AG20443 (cell line): Measurements from ENCODE around the gene RNF213.
A peak's percentile ranks its signal among the peaks of the same experiment; 100 is the strongest.

Source experiments
- DNase-seq: peaks from one replicate; pipeline ENCODE4 v3.0.0; 2012; ENCODE audit warnings: low spot score, mixed read lengths

Gene RNF213

DNA sequence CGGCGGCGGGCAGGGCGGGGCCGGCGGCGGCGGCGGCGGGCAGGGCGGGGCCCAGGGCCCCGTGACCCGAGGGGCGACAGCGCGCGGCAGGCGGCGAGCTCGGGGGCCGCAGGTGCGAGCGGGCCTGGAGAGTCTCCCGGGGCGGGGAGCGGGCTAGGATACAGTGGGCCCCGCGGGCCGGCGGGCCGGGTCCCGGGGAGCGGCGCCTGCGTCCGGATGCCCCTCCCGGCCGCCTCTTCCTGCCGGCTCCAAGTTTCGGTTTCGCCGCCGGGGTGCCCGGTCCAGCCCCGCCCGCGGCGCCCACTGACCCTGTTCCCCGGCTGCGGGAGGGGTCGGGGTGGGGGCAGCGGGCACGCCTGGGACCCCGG, at the start of gene RNF213:
Gene RNF213 (plus strand): TSS at position 62 of the 368 bp plus-strand sequence. CDS start 2,830 bp downstream, outside the sequence.
- peak; percentile 90 for DNase-seq

DNA sequence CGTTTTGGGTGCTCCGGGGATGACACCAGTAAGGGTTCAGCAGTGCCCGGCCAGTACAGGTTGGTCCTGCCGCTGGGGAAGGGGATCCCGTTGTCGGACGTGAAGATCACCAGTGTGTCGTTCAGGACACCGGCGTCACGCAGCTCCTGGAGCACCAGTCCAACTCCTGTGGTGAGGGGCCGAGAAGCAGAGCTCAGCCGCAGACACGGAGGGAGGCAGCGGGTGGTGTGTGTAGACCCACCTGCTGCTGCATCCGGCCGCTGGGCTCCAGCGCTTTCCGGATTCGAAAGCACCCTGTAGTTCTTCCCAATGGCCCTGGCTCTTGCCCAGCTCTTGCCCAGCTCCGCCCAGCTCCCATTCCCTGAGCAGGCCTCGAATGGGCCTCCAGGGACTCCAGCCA, 48.5 kb upstream of the RNF213 start:
- no peak for DNase-seq

DNA sequence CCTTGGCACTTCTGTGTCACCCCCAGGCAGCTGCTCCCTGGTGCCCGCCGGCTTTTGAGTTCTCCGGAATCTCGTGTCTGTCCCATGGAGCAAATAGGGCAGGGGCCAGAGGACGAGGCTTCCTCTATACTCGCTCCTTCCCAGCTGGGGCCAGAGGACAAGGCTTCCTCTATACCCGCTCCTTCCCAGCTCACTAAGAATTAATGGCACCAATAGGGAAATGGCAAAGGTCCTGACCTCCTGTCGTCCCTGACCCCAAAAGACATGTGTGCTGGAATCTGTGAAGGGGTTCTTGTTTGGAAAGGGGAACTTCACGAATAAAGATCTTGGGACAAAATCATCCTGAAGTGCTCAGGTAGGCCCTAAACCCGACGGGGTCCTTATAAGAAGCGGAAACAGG, 48.1 kb upstream of the RNF213 start:
- DNase-seq = no peak

DNA sequence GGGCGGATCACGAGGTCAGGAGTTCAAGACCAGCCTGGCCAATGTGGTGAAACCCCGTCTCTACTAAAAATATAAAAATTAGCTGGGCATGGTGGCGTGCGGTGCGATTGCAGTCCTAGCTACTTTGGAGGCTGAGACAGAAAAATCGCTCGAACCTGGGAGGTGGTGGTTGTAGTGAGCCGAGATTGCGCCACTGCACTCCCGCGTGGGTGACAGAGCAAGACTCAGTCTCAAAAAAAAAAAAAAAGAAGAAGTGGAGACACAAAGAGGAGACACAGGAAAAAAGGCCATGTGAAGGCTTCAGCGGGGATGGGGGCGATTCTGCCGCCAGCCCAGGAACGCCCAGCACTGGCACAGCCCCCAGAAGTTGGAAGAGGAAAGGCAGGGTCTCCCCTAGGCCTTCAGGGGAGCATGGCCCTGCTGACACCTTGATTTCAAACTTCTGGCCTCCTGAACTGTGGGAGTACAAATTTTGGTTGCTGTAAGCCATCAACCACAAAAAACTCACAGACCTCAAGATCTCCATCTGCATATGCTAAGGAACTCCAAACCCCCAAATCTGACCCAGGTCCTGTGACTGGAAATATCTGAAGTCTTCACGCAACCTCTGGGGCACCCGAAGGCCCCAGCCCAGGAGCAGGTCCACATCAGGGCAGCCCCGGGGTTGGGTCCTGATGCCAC, 47.5 kb upstream of the RNF213 start:
- no peak for DNase-seq

DNA sequence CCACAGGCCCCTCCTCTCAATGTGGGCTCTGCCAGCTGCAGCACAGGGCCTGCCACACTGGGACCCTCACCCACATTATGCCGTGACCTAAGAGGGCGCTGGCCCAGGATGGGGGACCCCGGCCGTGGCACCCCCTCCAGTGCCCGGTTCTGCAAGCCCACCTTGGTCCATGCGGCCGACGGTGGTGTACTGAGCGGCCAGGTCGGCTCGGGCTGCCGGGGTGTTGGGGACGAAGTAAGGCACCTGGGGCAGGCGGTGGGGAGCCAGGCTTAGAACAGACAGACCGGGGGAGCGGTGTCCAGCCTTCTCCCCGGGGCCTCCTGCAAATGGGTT, 47.0 kb upstream of the RNF213 start:
- DNase-seq = no peak

DNA sequence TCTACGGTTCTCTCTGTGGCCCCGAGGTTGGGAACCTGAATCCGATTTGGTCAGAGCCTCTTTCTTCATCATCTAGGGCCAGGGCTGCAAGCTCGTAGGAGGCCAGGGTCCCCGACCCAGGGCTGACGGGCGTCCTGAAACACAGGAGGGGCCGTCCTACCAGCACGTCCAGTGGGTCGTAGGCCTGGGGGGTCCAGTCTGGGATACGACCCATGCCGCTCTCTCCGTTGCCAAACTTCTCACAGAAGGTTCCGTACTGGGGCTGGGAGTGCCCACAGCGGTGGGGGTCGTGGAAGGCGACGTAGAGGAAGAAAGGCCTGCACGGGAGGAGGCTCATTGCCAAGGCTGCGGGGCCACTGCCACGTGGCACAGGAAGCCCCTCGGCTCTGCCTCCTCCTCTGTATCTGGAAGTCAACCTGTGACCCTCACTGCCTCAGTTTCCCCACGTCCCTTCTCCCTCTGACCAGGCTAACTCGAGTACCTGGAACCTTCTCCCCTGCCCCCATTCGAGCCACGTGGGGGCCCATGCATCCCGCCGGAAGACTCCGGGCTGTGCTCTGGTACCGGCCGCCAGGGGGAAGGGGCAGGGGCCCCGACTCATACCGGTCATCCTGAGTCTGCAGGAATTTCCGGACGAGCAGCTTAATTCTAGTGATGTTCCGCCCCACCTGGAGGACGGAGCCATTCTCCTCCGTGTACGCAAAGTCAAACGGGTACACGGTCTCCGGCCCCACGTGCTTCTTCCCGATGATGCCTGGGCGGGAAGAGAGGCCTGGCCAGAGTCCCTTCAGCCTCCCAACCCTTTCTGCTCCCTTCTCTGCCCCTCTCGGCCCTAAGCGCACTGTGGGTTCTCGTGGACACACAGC, 46.4 kb upstream of the RNF213 start:
- no peak for DNase-seq

DNA sequence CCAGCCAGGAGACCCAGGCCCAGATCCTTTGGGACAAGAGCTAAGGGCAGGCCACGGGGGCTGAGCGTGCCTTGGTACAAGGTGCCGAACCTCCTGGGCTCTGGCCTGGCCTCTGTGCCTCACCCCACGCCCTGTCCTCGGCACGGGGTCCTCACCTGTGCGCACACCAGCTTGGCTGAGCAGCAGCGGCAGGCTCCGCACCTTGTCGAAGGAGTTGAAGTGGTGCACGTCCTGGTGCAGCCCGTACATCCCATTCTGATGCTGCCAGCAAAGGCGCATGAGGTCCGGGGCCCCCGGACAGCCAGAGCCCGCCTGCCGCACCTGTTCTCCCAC, 45.8 kb upstream of the RNF213 start:
- DNase-seq = no peak

DNA sequence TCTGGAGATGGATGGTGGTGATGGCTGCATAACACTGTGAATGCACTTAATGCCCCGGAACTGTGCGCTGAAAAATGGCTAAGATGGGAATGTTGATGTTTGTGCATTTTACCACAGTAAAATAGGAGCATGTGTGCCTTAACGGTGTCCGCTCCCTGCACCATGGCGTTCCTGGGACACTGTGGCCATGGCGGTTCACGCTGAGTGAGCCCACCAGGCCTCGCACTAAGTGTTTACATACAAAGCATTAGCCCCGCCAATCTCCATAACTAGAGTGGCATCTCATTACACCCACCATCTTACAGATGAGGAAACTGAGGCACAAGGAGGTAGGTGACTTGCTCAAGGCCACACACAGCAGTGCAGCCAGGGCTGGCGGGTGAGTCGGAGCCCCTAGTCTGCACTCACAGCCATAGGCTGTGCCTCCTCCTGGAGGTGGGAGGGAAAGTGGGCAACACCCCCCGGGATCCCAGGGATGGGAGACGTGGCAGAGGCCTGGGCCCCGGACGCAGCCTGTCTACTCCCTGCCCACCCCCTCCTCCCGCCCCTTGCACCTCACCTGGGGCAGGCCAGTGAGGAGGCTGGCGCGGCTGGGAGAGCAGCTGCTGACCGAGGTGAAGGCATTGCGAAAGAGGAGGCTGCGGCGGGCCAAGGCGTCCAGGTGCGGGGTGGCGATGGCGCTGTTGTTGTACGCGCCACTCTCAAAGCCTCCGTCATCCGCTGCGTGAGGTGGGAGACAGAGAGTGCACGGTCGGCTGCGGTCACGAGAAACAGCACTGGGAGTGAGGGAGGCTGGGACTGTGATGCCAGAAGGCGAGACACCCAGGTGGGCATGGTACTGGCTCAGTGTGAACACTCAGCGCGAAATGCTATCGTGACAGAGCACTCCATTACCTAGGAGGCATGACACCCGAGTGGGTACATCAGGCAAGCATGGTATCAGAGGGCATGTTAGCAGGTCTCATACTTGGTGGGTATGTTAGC, 43.9 kb upstream of the RNF213 start:
- DNase-seq = no peak

DNA sequence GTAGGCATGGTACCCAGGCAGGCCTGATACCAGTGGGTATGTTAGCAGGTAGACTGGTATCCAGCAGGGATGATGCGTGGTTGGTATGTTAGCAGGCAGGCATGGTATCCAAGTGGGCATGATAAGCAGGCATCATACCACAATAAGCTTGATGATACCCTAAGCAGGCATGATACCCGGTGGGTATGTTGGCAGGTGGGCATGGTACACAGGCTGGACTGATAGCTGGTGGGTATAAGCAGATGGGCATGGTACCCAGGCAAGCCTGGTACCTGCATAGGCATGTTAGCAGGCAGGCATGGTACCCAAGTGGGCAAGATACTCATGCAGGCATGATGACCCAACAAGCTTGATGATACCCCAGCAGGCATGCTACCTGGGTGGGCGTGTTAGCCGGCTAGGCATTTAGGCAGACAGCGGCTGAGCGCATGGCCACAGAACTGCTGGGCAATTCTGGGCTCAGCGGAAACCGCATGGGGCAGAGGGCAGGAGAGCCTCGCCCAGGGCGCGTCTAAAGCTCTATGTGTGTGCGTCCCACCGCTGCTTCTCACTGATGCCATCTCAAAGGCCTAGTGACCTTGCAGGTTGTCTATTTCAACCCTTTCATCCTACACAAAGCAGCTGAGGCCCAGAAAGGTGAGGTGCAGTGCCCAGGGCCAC, 42.8 kb upstream of the RNF213 start:
- DNase-seq = no peak

DNA sequence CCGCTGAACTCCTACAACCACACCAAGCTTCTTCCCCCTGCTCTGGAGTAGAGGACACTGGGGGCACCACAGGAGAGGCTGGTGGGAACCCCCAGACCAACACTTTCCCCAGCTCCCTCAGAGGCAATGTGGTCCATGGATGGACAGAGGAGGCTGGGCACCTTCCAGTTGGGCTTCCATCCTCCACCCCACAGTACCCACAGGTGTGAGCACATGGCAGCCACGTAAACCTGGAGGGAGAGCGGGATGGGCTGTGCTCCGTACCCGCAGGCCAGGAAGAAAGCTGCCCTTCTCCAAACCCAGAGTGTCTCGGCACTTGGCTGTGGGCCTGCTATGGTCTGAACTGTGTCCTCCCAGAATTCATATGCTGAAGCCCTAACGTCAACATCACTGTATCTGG, 42.3 kb upstream of the RNF213 start:
- no peak for DNase-seq

DNA sequence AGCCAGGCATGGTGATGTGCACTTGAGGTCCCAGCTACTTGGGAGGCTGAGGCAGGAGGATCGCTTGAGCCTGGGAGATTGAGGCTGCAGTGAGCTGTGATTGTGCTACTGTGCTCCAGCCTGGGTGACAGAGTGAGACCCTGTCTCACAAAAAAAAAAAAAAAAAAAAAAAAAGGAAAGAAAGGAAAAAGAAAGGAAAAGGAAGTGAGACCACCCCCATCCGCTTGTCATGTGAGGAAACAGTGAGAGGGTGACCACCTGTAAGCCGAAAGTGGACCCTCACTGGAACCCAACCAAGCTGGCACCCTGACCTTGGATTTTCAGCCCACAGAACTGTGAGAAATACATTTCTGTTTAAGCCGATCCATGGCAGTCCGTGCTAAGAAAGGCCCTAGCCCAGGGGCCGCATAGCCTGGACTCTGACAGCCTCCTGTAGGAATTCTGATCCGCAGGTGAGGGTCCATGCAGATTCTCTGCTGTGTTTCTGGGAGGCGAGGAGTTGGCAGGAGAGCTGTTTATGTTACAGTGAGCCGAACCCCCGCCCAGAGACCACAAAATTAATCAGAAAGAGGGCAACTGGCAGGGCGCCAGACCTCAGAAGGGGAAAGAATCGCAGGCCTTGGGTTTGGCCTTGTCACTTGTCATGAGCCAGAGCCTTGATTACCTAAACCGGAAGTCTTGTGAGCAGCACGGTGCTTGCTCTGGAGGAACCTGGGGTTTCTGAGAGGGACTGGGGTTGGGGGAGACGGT, 41.5 kb upstream of the RNF213 start:
- peak; percentile 79 for DNase-seq

DNA sequence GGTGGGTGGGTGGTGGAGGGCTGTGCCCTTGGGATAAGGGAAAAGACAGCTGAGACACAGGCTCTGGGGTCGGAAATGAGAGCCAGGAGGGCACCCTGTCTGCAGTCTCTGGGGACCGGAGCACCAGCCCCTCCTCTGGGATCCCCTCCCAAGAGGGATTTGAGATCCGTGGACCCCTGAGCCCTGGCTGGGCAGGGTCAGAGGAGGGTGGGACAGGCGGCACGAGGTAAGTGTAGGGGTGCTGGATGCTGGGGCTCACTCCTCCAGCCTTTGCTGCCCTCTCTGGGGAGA, 40.9 kb upstream of the RNF213 start:
- no peak for DNase-seq

DNA sequence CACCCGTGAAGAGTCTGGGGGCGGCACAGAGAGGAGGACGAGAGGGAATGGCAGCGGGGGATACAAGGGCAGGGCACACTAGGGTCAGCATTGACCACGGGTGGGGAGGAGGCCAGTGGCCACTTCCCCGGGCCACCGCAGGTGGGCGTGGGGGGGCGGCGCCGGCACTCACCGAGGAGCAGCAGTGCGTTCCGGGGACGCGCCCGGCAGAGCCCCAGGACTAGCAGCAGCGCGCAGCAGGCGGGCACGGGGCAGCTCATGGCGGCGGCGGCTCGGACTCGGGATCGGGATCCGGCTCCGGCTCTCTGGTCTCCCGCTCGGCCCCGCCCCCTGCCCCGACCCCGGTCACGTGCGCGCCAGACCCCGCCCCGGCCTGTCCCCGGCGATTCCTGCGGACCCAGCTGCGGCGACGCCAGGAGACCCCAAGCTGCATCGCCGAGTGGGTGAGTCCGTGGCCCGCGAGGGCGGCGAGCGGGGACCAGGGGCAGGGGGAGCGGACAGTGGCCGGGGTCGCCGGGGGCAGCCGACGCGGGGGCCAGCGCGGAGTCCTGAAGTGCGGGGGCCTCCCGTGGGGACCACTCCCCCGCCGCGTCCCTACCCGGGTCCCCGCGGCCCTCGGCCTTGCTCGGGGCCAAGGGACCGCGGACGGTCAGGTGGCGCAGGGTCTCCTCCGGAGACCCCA, 40.5 kb upstream of the RNF213 start, which contains the start of the genes SGSH and SLC26A11:
Gene SGSH (minus strand): TSS at position 280 of the 682 bp plus-strand sequence. CDS start 20 bp downstream, at position 260.
Gene SLC26A11 (plus strand): TSS at position 374 of the 682 bp plus-strand sequence. CDS start 1,134 bp downstream, outside the sequence.
- peak; percentile 99 for DNase-seq

DNA sequence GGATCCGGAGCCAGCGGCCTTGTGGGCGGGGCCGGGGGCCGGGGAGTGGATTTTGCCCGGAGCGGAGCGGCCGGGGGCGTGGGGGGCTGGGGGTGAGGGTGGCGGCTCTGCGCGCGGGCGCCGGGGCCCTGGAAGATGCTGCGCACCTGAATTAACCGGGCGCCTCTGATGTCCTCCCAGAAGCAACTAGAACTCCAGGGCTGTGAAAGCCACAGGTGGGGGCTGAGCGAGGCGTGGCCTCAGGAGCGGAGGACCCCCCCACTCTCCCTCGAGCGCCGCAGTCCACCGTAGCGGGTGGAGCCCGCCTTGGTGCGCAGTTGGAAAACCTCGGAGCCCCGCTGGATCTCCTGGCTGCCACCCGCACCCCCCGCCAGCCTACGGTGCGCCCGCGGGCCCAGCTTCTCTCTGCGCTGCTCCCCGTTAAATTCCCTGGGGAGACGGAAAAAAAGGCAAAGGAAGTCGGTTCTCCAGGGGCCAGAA, 39.9 kb upstream of the RNF213 start:
- peak; percentile 74 for DNase-seq

DNA sequence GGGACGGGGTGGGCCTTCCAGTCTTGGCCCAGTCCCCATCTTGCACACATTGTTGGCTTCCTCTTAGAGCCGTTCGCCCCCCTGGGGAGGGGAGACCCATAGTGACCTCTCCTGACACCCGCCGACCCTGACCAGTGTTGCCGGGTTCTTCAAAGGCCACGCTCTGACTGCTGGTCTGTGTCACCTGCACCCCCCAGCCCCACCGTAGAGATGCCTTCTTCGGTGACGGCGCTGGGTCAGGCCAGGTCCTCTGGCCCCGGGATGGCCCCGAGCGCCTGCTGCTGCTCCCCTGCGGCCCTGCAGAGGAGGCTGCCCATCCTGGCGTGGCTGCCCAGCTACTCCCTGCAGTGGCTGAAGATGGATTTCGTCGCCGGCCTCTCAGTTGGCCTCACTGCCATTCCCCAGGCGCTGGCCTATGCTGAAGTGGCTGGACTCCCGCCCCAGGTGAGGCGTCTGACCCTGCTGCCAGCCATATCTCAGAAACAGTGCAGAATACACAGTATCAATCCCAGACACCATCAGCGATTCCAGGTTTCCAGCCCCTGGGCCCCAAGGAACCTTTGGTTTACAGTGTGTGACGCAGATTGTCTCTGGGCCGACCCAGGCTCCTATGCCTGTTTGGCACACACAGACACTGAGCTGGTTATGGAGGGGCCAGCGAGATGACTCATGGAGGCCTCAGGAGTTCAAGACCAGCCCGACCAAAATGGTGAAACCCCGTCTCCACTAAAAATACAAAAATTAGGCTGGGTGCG, 39.1 kb upstream of the RNF213 start:
- no peak for DNase-seq

DNA sequence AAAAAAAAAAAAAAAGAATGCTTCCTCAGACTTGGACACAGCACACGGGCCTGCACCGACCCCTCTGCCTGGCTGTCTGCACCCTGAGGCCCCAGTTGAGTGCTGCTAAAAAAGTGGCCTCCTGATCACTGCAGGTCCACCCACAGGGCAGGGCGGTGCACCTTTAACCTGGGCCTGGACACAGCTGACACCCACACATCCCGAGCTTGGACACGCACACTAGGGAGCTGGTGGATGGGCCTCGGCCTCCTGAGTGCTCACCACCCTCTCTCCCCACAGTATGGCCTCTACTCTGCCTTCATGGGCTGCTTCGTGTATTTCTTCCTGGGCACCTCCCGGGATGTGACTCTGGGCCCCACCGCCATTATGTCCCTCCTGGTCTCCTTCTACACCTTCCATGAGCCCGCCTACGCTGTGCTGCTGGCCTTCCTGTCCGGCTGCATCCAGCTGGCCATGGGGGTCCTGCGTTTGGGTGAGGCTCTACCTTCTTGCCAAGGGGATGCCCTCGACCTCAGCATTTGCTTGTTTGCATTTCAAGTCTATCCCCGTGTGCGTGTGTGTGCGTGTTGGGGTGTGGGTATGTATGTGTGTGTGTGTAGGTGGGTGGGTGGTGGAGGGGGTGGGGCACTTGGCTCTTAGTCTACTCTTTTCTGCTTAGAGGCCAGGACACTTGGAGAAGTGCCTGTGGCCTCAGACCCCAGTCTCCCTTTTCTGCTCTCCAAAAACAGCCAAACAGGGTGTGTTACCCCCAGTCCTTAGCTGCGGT, 38.1 kb upstream of the RNF213 start:
- no peak for DNase-seq

DNA sequence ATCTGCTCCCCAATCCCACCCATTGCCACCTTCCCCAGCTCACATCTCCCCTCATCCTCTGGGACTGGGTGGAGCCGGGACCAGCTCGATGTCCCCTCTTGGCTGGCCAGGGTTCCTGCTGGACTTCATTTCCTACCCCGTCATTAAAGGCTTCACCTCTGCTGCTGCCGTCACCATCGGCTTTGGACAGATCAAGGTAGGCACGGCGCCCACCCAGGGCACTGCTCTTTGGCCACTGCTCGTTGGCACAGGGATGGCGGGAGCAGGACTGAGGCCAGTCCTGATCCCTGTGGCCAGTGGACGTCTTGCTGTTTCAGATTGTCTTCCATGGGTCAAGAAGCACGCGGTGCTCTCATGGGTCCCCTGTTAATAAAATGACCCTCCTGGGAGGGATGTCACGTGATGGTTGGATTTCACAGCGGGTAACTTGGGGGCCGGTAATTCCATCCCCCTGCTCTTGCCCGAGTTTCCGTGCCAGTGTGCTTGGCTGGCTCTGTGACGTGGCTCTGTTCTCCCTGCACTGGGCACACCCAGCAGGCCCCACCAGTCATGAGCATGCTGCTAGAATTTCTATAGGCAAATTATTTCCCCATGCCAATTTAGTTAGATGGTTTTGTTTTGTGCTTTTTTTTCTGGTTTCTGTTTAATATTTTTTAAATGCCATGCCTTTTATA, 37.4 kb upstream of the RNF213 start:
- no peak for DNase-seq

DNA sequence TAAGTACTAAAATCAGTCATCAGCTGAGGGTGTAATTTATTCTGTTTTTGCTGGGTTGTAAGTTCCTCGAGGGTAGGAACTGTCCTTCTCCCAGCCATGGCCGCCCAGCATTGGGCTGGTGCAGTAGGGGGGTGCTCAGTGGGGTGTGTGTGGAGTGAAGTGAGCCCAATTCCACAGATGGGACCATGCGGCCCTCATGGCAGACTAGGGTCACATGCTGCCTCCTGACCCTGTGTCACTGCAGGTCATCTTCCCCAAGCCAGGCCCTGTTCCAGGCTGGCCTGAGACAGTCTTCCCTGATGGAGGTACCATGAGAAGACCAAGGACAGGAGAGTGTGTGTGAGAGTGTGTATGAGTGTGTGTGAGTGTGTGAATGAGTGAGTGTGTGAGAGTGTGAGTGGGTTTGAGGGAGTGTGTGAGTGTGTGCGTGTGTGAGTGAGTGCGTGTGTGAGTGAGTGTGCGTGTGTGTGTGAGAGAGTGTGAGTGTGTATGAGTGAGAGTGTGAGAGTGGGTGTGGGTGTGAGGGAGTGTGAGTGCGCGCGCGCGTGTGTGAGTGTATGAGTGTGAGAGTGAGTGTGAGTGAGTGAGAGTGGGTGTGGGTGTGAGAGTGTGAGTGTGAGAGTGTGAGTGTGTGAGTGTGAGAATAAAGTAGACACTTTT, 36.7 kb upstream of the RNF213 start:
- no peak for DNase-seq
